ENCODE measurements around the gene CT47C1. TPM values are rescaled to one million over a fixed set of nuclear protein-coding genes. Genes with fewer than 3 reads are reported as not detected.
"Not testable (repeated sequence)": the region's sequence is repeated elsewhere in the genome, so short reads cannot be mapped to it uniquely, and the experiment has no call there.

The CT47C1 gene
- polyA plus RNA-seq, result not detected

DNA sequence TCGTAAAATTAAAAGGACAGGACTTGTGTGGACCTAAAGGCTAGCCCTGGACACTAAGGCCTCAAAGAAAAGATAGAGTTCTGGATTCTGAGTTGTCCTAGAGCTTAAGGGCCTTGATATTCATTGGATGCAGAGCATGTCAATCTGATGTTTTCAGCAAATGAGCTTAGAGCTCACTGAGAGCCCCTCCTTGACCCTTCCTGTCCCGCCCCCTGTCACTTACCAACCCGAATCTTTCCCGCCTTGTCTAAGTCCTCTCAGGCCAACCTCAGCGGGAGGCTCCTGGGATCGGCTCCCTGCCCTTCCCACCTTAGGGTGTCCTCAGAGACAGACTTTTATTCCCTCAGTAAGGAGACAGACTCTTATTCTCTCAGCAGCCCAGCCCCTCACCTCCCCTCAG is at the start of gene CT47C1:
TSS of gene CT47C1 (plus strand) at position 250 of the 400 bp plus-strand sequence. CDS start 233 bp downstream, outside the sequence.
- no peak within 1 kb of the TSS for H3K27ac ChIP-seq (ENCODE audit: low read depth, low read length)
- WGBS, 3 donors, result 92 to 95% (median 93%) methylated on average over 6 of the region's 6 CpGs

GRCh38 chrX:119025900-119026299 is 46.9 kb upstream of the CT47C1 start:
- H3K27ac ChIP-seq (ENCODE audit: low read depth, low read length), result no peak overlapping the region
- WGBS, 3 donors, result 96 to 98% (median 96%) methylated on average over 5 of the region's 5 CpGs

DNA sequence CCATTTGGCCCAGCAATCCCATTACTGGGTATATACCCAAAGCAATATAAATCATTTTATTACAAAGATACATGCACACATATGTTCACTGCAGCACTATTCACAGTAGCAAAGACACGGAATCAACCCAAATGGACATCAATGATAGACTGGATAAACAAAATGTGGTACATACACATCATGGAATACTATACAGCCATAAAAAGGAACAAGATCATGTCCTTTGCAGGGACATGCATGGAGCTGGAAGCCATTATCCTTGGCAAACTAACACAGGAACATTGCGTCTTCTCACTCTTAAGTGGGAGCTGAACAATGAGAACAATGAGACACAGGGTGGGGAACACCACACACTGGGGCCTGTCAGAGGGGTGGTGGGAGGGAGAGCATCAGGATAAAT is 46.4 kb upstream of the CT47C1 start:
- not testable (repeated sequence) for H3K27ac ChIP-seq (ENCODE audit: low read depth, low read length)
- 92 to 100% (median 94%) methylated on average over 2 of the region's 2 CpGs for WGBS, 3 donors

DNA sequence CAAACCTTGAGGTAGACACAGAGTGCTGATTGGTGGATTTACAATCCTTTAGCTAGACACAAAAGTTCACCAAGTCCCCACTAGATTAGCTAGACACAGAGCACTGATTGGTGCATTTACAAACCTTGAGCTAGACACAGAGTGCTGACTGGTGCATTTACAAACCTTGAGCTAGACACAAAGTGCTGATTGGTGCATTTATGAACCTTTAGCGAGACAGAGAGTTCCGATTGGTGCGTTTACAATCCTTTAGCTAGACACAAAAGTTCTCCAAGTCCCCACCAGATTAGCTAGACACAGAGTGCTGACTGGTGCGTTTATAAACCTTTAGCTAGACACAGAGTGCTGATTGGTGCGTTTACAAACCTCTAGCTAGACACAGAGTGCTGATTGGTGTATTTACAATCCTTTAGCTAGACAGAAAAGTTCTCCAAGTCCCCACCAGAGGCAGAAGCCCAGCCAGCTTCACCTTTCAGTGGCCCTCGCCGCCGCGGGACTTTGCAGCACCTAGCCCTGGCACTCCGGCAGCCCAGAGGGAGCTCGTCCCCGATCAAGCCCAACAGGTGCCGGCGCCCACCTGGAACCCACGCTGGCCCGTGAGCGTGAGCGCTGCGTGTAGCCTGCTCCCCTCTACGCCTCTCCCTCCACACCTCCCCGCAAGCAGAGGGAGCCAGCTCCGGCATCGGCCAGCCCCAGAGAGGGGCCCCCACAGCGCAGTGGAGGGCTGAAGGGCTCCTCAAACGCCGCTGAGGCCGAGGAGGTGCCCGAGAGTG is 44.6 kb upstream of the CT47C1 start:
- H3K27ac ChIP-seq (ENCODE audit: low read depth, low read length), result not testable (repeated sequence)
- 87 to 95% (median 94%) methylated on average over 22 to 28 of the region's 28 CpGs for WGBS, 3 donors

DNA sequence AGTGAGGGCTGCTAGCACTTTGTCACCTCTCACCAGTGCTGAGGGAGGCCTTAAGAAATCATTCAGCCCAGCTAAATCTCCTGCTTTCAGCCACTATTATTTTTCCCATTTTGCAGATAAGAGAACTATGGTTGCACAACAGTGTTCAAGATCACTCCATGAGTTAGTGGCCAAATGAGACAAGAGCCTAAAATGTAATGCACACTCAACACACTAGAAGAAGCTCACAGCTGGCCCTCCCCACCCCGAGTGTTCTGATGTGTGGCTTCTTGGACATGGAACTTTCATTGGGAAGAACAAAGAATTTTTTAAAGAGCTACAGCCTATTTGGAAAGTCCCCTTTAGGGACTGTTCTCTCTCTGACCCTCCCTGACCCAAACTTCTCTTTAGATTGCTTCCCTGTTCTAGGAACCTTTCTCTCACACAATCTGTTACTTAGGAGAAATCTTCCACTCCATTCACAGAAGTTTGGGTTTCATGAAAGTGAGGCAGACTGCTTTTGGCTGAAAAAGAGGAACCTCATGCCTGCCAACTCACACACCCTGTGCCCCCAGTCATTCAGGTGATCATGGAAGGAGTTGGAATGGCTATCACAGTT is 44.0 kb upstream of the CT47C1 start:
- H3K27ac ChIP-seq (ENCODE audit: low read depth, low read length), result no peak overlapping the region
- 36 to 58% (median 44%) methylated on average over 1 of the region's 1 CpG for WGBS, 3 donors

DNA sequence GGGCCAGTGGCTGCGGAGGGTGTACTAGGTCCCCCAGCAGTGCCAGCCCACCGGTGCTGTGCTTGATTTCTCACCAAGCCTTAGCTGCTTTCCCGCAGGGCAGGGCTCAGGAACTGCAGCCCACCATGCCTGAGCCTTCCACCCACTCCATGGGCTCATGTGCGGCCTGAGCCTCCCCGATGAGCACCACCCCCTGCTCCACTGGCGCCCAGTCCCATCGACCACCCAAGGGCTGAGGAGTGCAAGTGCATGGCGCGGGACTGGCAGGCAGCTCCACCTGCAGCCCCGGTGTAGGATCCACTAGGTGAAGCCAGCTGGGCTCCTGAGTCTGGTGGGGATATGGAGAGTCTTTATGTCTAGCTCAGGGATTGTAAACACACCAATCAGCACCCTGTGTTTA is 43.1 kb upstream of the CT47C1 start:
- not testable (repeated sequence) for H3K27ac ChIP-seq (ENCODE audit: low read depth, low read length)
- WGBS, 3 donors, result 96 to 100% (median 97%) methylated on average over 3 to 10 of the region's 10 CpGs

DNA sequence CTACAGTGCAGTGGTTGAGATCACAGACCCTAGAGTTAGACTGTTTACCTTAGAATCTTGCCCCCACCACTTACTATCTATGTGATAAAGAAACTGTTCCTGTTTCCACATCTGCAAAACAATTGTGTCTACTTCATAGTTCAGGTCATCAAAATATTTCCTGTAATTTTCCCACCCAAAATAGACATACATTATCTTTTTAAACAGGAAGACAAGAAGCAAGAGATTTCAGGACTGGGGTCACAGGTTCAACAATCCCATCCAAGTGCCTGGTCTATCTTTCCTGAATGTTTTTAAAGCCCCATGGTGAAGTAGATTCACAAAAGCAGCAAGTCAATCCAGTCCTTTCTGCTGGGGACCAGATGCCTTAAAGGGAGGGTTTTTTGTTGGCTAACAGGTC is 41.8 kb upstream of the CT47C1 start:
- no peak overlapping the region for H3K27ac ChIP-seq (ENCODE audit: low read depth, low read length)

GRCh38 chrX:119036107-119037029 is 36.4 kb upstream of the CT47C1 start:
- 74 to 83% (median 78%) methylated on average over 4 of the region's 4 CpGs for whole genome bisulfite sequencing, 3 donors
- no peak overlapping the region for H3K27ac ChIP-seq (ENCODE audit: low read depth, low read length)

DNA sequence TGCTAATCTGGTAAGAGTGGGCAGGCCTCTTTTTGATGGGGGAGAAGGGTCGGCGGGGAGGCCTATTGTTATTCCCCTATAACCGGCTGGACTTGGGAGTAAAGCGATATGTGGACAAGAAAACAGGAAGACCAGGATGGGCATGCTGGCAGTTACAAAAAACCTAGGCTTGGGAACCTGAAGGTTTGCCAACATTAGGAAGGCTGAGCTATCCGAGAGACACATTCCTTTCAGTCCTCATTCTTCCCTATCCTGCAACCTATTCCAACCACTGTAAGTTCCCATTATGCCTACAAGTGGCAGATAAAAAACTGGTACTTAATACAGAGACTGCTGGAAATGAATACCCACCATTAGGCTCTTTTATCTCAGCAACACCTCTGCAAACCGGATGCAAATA is 32.4 kb upstream of the CT47C1 start:
- H3K27ac ChIP-seq (ENCODE audit: low read depth, low read length), result no peak overlapping the region
- 68 to 73% (median 70%) methylated on average over 6 of the region's 6 CpGs for WGBS, 3 donors

- 35 to 45% (median 38%) methylated on average over 4 of the region's 4 CpGs for WGBS, 3 donors
- H3K27ac ChIP-seq (ENCODE audit: low read depth, low read length), result no peak overlapping the region
Measured at GRCh38 chrX:119041175-119041574, 31.6 kb upstream of the CT47C1 start.

- WGBS, 3 donors, result 73 to 88% (median 86%) methylated on average over 3 of the region's 3 CpGs
Measured at GRCh38 chrX:119042040-119042439, 30.8 kb upstream of the CT47C1 start.

GRCh38 chrX:119042996-119043395 is 29.8 kb upstream of the CT47C1 start:
- 79 to 100% (median 97%) methylated on average over 1 of the region's 1 CpG for WGBS, 3 donors
- no peak overlapping the region for H3K27ac ChIP-seq (ENCODE audit: low read depth, low read length)

More at GRCh38 chrX:119042040-119042439, 30.8 kb upstream of the CT47C1 start:
- H3K27ac ChIP-seq (ENCODE audit: low read depth, low read length), result no peak overlapping the region

- H3K27ac ChIP-seq (ENCODE audit: low read depth, low read length), result no peak overlapping the region
- WGBS, 3 donors, result 77 to 100% (median 82%) methylated on average over 2 of the region's 2 CpGs
Measured at GRCh38 chrX:119045884-119046283, 26.9 kb upstream of the CT47C1 start.

GRCh38 chrX:119055687-119056086 is 17.1 kb upstream of the CT47C1 start:
- no peak overlapping the region for H3K27ac ChIP-seq (ENCODE audit: low read depth, low read length)
- 43 to 74% (median 53%) methylated on average over 2 of the region's 2 CpGs for WGBS, 3 donors

DNA sequence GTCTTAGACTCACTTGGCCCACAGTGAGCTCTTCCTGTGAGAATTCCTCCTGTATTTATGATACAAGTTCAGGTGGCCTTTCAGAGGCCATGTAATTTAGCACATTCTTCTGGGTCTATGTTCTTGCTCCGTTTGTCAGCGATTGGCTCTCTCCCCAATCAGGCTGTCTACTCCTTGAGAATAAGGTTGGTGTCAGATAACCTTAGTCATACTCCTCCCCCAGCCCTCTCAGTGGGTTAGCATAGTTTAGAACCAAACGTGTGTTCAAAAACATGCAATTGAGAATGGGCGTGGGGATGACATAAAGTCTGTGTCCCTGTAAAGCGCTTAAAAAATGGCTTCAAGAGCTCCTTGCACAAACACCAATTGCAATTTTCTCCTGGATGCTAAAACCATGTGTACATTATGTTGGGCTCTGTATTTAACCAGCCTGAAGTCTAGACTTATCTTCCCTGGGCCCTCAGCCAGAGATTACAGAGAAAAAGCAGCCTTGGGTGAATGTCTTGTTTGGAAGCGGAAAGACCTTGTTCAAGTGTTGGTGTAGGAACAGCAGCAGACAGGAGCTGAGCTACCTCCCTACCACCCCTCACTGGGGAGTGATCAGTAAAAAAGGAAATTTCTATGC is 9.9 kb upstream of the CT47C1 start:
- no peak overlapping the region for H3K27ac ChIP-seq (ENCODE audit: low read depth, low read length)
- 30 to 66% (median 58%) methylated on average over 6 of the region's 6 CpGs for WGBS, 3 donors

DNA sequence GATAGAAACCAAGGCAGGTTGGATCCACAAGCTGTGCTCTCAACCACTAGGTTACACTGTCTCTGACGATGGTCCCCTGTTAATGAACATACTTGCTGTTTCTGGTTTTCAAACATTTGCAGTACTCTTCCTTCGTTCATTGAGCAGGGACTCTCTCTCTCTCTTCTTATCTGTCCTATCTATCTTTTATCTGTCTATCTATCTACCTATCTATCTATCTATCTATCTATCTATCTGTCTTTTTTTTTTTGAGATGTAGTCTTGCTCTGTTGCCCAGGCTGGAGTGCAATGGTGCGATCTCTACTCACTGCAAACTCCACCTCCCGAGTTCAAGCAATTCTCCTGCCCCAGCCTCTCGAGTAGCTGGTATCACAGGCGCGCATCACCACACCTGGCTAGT is 9.4 kb upstream of the CT47C1 start:
- H3K27ac ChIP-seq (ENCODE audit: low read depth, low read length), result no peak overlapping the region
- WGBS, 3 donors, result 85 to 92% (median 89%) methylated on average over 7 of the region's 7 CpGs

DNA sequence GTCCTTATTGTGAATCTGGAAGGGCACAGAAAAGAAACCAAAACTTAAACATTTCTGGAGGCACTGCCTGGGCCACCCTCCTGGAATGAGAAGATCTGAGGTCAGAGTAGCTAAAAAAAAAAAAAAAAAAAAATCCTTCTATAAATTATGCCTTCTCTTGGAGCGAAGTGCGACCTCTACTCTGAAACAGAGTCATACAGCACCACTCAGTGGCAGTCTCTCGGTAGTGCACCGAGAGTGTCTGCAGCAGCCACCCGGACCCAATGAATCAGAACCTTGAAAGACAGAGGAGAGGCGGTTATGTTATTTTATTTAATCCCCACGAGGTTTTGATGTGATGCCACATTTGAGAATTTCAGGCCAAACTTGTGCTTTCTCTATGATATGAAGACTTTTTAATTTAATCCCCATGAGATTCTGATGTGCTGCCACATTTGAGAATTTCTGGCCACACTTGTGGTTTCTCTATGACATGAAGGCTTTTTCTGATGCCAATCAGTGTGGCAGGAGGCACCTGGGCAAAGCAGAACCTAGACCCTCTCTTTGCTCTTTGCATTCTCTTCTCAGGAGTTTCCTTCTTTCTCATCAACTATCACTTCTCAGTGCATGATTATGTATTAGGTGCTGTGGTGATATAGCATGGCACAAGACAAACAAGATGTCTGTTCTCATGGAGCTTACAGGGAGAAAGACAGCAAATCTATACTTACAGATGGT is 5.6 kb upstream of the CT47C1 start:
- 1 to 5% (median 4%) methylated on average over 7 of the region's 7 CpGs for WGBS, 3 donors
- H3K27ac ChIP-seq (ENCODE audit: low read depth, low read length), result no peak overlapping the region

GRCh38 chrX:119069128-119069527 is 3.7 kb upstream of the CT47C1 start:
- WGBS, 3 donors, result 76 to 96% (median 85%) methylated on average over 1 of the region's 1 CpG

More at GRCh38 chrX:119069128-119069527, 3.7 kb upstream of the CT47C1 start:
- no peak overlapping the region for H3K27ac ChIP-seq (ENCODE audit: low read depth, low read length)
